Posterior cingulate gyrus (tissue), 11 donors: ENCODE results near the gene ZKSCAN3.
"Not testable (repeated sequence)": the region's sequence is repeated elsewhere in the genome, so short reads cannot be mapped to it uniquely, and the experiment has no call there.

Source experiments
- DNase-seq, 10 donors: peaks; one replicate each; pipeline versions ENCODE4 v3.0.0 to v3.0.0-alpha.2; 2020 to 2021; ENCODE audit warnings: mixed read lengths in 3 of 10
- intact Hi-C: fragments of 100-400 bp; cut with DNase I; formaldehyde crosslinking; loops from one replicate; pipeline ENCODE4 v1.15.1; 2023

Gene ZKSCAN3

DNA sequence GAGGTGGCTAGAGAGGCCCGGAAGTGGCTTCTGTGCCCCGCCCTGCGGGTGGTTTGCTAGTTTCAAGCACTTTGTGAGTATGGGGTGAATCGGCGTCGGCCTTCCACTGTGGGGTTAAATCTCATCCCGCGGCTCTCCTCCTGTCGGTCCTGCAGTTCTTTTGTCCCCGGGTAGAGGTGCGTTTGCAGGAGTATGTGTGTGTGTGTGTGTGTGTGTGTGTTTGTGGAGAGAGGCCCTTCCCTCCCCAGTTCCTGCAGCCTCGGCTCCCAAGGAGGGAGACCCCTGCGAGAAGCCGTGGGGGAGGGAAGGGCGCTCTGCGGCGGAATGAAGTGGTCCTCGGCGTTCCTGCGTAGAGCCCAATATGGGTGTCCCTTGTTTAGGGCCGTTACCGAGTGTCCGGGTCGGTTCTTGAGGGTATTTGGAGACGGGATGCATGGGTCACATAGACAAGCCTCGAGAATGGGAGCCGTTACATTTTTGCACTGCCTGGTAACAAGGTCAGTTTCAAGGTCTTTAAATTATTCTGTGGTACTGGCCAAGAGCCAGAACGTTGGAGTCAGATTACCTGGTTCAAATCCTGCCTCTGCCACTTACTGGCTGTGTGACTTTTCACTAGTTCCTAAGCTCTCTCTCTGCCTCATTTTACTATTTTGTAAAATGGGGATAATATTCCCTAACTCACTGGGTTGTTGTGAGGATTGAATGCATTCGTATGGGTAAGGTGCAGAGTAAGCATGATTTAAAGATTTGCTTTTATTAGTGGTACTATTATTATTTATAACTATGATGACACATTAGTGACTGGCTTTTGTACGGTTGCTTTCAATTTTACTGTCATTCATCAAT lies at the start of gene ZKSCAN3:
Gene ZKSCAN3, plus strand, starts transcription at position 56 of the 846 bp plus-strand sequence. CDS start 9,640 bp downstream, outside the sequence.
- peak; percentile 78 to 98 (median 88) for DNase-seq
- intact Hi-C loops: no loop called here

DNA sequence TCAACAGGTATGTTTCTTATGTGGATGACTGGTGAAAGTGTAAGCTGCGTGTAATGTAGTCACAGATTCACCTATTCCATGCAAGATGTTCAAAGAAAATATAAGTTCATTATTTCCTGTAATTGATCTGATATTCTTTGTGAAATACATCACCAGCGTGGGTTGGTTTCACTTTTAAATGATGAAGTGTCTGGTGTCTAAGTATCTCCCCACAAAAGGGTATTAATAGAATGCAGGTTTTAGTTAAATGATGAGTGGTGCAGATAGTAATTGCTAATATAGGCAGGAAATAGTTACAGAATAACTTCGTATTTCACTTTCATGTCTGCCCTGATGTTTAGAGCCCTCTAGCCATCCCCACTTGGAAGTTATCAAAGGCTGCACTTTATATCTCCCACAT lies 46.2 kb upstream of the ZKSCAN3 start:
- no peak for DNase-seq
- intact Hi-C loops: no loop called here

DNA sequence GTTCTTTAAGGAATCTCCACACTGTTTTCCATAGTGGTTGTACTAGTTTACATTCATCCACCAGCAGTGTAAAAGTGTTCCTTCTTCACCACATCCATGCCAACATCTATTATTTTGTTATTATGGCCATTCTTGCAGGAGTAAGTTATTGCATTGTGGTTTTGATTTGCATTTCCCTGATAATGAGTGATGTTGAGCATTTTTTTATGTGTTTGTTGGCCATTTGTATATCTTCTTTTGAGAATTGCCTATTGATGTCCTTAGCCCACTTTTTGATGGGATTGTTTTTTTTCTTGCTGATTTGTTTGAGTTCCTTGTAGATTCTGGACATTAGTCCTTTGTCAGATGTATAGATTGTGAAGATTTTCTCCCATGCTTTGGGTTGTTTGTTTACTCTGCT lies 43.4 kb upstream of the ZKSCAN3 start:
- intact Hi-C loops, DNase-seq: not testable (repeated sequence)

DNA sequence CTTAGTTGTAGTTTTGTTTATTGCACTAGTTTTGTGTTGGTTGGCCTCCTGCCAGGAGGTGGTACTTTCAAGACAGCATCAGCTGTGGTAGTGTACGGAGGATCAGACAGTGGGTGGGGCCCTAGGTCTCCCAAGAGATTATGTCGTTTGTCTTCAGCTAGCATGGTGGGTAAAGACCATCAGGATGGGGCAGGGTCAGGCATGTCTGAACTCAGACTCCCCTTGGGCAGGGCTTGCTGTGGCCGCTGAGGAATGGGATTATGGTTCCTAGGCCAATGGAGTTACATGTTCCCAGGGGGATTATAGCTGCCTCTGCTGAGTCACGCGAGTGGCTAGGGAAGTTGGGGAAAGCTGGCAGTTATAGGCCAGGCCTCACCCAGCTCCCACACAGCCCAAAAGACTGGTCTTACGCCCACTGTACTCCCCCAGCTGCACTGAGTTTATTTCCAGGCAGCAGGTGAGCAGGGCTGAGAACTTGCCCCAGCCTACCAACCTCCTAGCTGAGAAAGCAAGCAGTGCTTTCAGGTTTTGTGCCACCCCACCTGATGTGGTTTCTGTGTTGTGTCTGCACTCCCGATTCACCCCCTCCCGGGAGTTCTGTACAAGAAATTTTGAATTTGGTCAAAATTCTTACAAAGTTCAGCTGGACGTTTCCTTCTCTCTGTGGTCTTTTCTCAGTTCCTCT lies 38.5 kb upstream of the ZKSCAN3 start:
- intact Hi-C loops: no loop called here
- no peak for DNase-seq

DNA sequence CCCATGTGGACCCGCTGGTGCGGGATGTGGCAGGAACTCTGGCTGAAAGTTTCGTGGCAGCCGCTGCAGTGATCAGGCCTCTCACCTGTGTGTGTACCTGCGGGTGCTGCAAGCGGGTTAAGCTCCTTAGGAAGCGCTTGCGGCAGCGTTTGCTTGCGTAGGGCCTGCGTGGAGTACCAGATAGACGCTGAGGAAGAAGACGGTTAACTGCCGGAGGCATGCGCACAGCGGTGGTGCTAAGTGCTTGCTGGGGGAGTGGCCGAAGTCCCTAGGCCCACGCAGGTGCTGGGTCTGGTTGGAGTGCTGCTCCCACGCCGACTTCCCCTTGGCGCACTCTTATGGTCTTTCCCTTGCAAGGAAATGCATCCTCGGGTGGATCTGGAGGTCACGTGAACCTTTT lies 36.8 kb upstream of the ZKSCAN3 start:
- intact Hi-C loops: no loop called here
- DNase-seq: no peak

DNA sequence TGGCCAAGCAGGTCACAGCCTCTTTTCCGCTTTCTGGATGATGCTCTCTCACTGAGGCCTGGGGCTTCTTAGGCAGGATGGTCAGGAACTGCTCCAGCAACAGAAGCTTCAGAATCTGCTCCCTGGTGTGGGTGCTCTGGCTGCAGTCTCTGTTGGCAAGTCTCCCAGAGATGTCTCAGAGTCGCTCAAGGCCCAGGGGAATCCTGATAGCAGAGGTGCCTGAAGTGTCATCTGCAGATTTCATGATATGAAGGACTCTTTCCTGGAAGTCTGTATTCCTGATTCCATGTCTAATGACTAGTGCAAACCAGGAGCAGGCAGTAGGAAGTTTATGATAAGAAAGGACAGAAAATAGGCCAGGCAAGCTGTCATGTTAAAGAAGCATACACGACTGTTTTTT lies 34.1 kb upstream of the ZKSCAN3 start:
- DNase-seq: peak in 2 of 10 donors; percentile 4 to 12
- intact Hi-C loops: no loop called here

DNA sequence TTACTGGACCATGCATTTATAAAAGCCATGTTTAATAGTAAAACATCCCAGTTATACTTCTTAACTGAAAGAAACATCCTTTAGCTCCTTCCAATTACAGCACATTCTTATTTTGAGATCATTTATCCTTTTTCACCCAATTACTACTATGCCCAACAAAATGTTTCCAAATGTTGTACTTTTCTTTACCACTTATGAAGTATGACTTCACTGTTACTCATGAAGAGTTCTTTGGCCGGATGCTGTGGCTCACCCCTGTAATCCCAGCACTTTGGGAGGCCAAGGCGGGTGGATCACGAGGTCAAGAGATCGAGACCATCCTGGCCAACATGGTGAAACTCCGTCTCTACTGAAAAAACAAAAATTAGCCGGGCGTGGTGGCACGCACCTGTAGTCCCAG lies 31.9 kb upstream of the ZKSCAN3 start:
- intact Hi-C loops, DNase-seq: not testable (repeated sequence)

DNA sequence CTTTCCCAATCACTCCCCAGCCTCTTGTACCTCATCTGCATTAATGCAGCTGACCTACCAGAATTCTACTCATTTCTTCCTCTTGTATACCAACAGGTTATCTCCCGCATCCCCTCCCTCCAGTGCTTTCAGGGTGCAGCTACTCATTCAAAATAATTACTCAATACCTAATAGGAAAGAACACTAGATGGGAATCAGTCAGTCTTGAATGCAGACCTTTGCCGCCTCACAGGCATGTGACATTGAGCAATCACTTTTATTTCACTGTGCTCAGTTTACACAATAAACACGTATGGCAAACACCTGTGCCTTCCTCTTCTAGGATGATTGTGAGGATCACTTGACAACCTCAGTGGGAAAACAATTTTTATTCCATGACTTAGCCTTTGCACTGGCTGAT lies 27.1 kb upstream of the ZKSCAN3 start:
- no peak for DNase-seq
- intact Hi-C loops: no loop called here

DNA sequence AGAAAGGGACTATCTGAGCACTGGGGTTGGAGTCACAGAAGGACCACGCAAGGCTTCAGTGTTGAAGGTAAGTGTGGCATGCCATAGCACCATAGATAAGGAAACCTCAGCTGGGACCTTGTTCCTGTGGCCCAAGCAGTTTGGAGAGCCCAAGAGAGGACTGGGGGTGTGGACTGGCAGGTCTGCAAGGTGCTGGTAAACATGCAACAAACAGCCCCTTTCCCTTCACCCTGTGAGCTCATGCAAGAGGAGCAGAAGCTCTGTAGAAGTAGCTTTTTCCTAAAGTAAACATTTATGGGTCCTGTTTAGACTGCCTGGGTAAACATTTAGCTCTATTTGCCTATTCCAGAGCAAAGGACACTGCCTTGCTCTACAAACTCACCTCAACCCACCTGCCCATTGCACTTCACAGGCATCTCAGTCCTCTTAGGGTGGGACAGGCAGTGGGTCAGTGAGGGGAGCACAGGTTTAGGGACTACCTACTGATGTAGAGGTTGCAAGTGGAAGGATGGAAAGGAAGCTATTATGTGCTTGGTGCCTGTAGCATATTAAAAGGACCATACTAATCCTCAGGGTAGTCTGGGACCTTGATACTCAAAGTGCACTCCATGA lies 25.8 kb upstream of the ZKSCAN3 start:
- DNase-seq: no peak
- intact Hi-C loops: no loop called here

DNA sequence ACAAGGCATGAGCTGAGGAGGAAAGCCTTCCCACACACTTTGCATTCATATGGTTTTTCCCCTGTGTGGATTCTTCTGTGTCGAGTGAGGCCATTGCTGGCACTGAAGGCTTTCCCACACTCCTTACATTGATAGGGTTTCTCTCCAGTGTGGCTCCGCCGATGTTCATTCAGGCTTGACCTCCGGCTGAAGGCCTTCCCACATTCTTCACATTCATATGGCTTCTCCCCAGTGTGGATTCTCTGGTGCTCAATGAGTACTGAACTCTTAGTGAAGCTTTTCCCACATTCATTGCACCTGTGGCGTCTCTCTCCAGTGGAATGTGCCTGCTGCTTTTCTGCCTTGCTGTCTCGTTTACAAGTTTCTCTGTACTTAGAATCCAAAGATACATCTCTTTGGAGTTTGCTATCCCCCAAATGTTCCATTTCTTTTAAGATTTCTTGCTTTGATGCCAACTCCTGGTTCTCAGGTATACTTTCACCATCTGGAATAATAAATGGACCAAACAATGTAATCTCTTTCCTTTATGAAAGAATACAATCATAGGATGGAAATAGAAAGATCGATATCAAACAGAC lies 23.3 kb upstream of the ZKSCAN3 start:
- intact Hi-C loops: no loop called here
- DNase-seq: no peak

DNA sequence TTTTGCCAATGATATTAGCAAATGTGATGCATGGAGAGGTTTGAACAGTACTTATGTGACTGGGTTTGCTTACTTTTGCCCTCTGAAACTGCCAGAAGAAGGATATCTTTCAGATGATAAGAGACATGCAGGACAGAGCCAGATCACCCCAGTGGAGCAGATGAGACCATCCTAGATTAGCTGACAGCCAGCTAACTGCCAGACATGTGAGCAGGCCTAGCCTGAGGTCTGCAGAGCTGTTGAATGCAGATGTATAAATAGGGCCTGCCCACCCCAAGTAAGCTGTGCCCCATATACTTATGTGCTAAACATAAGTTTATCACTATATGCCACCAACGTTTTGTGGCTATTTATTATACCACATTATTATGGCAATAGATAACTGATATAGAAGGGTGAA lies 19.7 kb upstream of the ZKSCAN3 start:
- intact Hi-C loops: loop anchor here (5.0 kb wide), 1 partner anchor 63 kb away; the partner anchor contains the start of gene ZSCAN26
- DNase-seq: no peak

DNA sequence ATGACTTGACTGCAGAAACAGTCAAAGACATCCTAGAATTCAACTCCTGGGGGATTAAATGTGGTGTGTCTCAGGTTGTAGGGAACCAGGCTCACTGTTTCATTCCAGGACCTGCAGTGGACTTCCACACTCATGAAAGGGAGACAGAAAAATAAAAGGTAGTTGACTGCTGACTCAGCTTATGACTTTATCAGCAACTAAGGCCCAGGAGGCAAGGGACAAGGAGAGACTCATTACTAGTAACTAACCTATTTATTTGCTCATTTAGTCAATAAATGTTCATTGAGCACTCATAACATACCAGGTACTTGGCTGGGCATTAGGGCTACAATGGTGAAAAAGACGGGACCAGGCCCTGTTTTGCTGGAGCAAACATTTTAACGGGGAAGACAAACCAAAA lies 16.7 kb upstream of the ZKSCAN3 start:
- DNase-seq: no peak
- intact Hi-C loops: loop anchor here (5.0 kb wide), 1 partner anchor 66 kb away; the partner anchor contains the start of gene ZSCAN26

DNA sequence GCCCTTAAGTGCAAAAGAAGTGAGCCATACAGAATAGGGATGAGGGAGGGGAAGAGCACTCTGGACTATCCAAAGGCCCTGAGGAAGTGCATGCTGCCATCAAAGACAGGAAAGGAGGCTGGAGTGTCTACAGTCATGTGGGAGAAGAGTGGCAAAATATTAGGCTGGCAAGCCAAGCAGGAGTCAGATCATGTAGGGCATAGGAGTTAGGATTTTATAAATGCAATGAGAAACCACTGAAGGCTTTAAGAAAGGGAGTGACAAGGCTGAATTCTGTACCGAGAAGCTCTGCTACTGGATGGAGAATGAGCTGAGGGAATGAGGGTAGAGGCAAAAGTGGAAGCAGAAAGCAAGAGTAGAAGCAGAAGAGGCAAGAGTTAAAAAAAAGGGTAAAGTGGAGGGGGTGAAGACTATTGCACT lies 16.1 kb upstream of the ZKSCAN3 start:
- DNase-seq: no peak
- intact Hi-C loops: loop anchor here (5.0 kb wide), 1 partner anchor 66 kb away; the partner anchor contains the start of gene ZSCAN26

DNA sequence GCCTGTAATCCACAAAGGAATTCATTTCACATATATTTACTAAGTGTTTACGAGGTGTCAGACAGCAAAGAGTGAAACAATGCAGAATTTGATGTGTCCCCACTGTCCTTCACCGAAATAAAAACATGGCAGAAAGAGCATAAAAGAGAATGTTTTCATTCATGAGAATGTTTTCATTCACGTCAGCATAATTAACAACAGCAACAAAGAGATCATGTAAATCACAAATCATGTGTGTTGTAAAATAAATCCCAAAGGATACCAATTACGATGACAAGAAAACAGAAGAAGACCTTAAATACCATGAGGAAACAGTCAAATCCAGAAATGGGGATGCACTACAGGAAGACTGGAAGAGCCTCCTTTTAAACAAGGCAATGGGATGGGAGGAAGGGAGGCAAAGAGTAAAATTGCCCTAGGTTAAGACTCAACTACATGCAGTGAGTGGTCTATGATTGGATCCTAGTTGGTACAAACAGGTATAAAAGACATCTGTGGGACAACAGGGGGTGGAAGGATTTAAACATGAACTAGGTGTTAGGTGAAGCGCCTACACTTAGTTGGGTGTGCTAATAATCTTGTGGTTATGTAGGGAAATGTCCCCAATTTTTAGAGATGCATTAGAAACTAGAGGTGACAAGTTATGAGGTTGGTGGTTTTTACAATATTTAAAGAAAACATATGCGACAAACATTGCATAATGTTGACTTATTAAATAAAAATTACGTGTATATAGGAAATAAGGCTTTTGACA lies 15.3 kb upstream of the ZKSCAN3 start:
- no peak for DNase-seq
- intact Hi-C loops: loop anchor here (5.0 kb wide), 1 partner anchor 67 kb away; the partner anchor contains the start of gene ZSCAN26

DNA sequence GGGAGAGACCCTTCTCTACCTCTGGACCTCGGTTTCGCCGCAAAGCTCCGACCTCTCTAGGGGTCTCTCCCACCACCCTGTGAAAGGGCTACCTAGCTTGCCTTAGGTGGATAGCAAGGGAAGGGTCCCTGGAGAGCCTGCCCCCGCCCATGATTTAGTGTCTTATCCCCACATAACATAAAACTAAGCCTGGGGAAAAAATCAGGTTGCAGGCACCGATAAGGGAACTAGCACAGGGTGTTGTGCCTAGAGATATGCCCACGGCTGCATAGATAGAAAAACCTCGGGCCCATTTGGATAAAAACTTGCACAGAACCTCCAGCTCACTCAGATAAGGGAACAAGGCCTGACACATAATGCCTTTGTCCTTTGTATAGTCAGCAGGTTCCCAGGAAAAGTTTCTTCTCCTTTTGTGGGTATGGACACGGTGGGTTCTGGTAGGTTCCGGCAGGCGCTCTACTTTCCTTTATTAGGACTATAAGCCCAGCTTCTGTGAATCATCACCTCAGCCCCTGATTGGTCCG lies 14.6 kb upstream of the ZKSCAN3 start:
- intact Hi-C loops: no loop called here
- DNase-seq: no peak

DNA sequence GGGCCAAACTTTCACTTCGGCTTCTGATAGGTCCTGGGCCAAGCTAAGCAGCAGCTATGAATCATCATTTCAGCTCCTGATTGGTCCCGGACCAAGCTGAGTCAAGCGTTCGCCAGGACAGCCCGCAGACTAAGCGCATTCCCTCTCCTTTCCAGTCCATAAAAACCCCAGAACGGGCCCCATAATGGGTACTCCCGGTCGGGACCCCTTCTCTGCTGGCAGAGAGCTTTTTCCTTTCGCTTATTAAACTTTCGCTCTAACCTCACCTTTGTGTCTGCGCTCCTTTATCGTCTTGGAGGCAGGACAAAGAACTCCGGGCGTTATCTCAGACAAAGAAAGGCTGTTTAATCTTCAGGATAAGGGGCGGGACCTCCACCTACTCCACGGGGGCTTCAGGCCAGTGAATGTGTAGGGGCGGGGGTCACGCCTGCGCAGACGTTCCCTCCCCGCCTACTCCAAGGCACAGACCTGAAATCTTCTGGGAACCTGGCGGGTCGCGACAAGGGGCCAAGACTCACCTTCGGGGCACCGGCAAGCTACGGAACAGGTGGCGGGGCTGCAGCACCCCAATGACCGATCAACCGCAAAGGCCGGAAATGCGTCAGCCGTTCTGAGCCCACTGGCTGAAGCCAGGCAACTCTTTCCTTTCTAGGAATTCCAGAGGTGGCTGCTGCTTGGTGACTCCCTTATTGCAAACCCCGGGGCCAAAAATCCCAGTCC lies 14.0 kb upstream of the ZKSCAN3 start, which contains the start of gene ZSCAN31:
Gene ZSCAN31, minus strand, starts transcription at position 585 of the 720 bp plus-strand sequence. CDS start 6,465 bp downstream, outside the sequence.
- intact Hi-C loops: loop anchor here (1.0 kb wide), 1 partner anchor 18 kb away; no protein-coding TSS in a partner anchor
- peak; percentile 75 to 98 (median 88) for DNase-seq

DNA sequence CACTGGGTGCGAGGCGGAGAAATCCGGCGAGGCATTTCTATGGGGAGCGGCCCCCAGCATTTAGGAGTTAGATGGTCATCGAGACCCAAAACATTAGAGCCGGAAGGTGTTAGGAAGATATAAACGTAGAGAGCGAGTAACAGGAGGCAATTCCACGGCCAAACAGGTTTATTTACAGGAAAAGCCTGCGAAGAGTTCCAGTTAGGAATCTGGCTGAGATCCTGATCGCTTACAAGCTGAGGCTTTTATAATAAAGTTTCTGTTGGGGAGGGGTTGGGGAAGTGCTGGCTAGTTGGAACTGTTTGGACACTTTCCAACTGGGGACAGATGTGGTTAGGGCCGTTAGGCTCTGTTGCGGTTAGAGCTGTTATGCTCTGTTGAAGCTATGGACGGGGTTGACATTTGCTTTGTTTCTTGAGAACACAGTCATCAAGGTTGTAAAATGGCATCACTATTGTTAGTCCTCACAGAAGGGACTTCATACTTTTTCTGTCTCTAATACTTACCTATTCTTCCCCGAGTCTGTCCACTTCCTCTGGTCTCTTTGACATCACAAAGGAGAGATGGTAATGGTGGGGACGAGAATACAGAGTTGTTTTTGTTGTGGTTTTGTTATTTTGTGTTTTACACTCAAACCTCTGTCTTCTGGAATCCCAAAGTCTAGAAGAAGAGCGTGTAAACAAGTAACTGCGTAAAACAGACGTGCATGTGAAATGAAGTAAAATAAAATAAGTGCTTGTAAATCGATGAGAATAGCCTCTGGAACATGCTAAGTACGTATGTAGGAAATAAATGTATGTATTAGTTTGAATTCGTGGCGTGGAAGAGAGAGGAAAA lies 13.2 kb upstream of the ZKSCAN3 start:
- intact Hi-C loops: loop anchor here (1.0 kb wide), 1 partner anchor 17 kb away; no protein-coding TSS in a partner anchor
- DNase-seq: peak in 2 of 10 donors; percentile 13 to 18

DNA sequence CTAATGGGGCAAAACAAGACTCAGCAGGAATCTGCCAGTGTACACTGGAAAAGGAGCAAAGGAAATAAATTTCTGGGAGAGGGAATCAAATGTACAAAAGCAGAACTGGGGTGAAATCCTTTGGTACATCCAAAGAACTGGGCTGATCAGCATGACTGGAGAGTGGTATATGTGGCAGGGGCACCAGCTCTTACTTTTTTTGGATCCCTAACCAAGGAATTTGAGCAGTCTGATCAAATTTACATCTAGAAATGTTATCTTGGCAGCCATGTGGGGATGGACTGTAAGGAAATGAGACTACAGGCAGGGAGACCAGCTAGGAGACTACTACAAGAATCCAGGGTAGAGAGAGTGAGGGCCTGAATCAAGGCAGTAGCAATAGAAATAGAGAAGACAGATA lies 12.6 kb upstream of the ZKSCAN3 start:
- no peak for DNase-seq
- intact Hi-C loops: no loop called here
